Measurements from ENCODE around the gene METTL8. TPM values are rescaled to one million over a fixed set of nuclear protein-coding genes. Genes with fewer than 3 reads are reported as not detected.

The METTL8 gene
- total RNA-seq, 4 donors from 2014 or later: 28.6 to 44.0 (median 37.3) TPM

DNA sequence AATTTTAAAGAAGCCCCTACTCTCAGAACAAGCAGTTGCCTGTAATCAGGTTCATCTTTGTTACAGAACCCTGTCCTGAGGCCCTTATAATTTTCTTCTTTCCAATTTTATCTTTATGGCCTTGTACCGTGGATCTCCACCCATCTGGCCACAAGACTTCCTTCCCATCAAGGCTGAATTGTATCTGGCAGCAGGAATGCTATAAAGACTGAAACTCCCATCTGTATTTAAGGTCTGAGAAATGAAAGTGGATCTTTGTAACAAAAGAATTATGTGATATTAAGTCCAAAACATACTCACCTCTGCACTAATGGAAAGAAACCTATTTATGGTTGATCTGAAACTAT, 91.8 kb downstream of the METTL8 start:
- no peak overlapping the region for H3K27ac ChIP-seq
- no peaks in the 10 kb centered on the region for H3K9me3 ChIP-seq
- TF ChIP-seq EP300 (IDR thresholded peaks at IDR 0.05): no peak
- TF ChIP-seq POLR2A (IDR thresholded peaks at IDR 0.05): no peak
- TF ChIP-seq POLR2AphosphoS5 (IDR thresholded peaks at IDR 0.05): no peak
- no peak for TF ChIP-seq CTCF (IDR thresholded peaks at IDR 0.05)
- peaks cover 0 to 9% (median 0%) of the 10 kb centered on the region in 3 donors for H3K4me1 ChIP-seq
- whole genome bisulfite sequencing, 2 donors (ENCODE audit: low coverage in 1 of 2): 14 to 21% methylated on average over 1 of the region's 1 CpG
- no peak overlapping the region for H3K4me3 ChIP-seq
- no peaks in the 10 kb centered on the region for H3K36me3 ChIP-seq
- no peak for ATAC-seq
- H3K27me3 ChIP-seq: no peaks in the 10 kb centered on the region

DNA sequence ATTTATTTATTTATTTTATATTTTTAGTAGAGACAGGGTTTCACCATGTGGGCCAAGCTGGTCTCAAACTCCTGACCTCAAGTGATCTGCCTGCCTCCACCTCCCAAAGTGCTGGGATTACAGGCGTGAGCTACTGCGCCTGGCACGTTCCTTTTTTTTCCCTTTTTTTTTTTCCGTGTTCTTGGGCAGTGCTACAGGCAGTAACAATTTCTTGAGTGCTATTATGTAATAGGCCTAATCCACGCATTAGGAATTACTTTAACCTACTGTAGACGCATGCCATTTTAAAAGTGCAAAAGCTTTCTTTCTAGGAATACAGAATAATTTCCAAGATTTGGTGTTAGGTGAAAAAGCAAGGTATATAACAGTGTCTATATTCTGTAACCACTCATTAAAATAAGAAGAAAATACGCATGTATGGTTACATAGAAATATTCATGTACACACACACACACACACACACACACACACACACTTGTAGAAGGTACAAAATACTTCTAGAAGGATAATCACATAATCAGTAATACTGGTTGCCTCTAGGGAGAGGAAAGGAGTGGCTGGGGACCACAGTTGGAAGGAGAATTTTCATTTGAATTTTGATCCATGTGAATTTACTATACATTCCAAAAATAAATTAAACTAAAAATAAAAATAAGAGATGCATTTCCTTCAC, 92.3 kb downstream of the METTL8 start:
- WGBS, 2 donors (ENCODE audit: low coverage in 1 of 2): 93 to 95% methylated on average over 3 to 7 of the region's 7 CpGs
- Histone ChIP-seq H3K9me3 (no peaks in the 10 kb centered on the region), H3K4me3 (no peak overlapping the region), H3K36me3 (no peaks in the 10 kb centered on the region), H3K27ac (no peak overlapping the region), H3K27me3 (no peaks in the 10 kb centered on the region), H3K4me1 (peaks cover 0 to 4% (median 0%) of the 10 kb centered on the region in 3 donors)
- no peak for ATAC-seq
- TF ChIP-seq POLR2AphosphoS5 (IDR thresholded peaks at IDR 0.05) (no peak), CTCF (IDR thresholded peaks at IDR 0.05) (no peak), POLR2A (IDR thresholded peaks at IDR 0.05) (no peak), EP300 (IDR thresholded peaks at IDR 0.05) (no peak)

- no peak for TF ChIP-seq CTCF (IDR thresholded peaks at IDR 0.05)
- TF ChIP-seq POLR2AphosphoS5 (IDR thresholded peaks at IDR 0.05): no peak
- TF ChIP-seq EP300 (IDR thresholded peaks at IDR 0.05): no peak
- no peak for TF ChIP-seq POLR2A (IDR thresholded peaks at IDR 0.05)
- no peak overlapping the region for H3K4me3 ChIP-seq
- 83 to 90% methylated on average over 1 of the region's 1 CpG for WGBS, 2 donors (ENCODE audit: low coverage in 1 of 2)
Observed at GRCh38 chr2:171334946-171335345, 98.8 kb downstream of the METTL8 start.

GRCh38 chr2:171334171-171334570, 99.6 kb downstream of the METTL8 start:
- 83 to 96% methylated on average over 2 of the region's 2 CpGs for WGBS, 2 donors (ENCODE audit: low coverage in 1 of 2)
- Histone ChIP-seq H3K4me1 (no peaks in the 10 kb centered on the region), H3K27me3 (no peaks in the 10 kb centered on the region), H3K36me3 (no peaks in the 10 kb centered on the region), H3K4me3 (no peak overlapping the region), H3K9me3 (no peaks in the 10 kb centered on the region), H3K27ac (no peak overlapping the region)
- no peak for ATAC-seq
- TF ChIP-seq POLR2AphosphoS5 (IDR thresholded peaks at IDR 0.05) (no peak), CTCF (IDR thresholded peaks at IDR 0.05) (no peak), EP300 (IDR thresholded peaks at IDR 0.05) (no peak), POLR2A (IDR thresholded peaks at IDR 0.05) (no peak)

More at GRCh38 chr2:171334946-171335345, 98.8 kb downstream of the METTL8 start:
- no peak for ATAC-seq
- Histone ChIP-seq H3K9me3 (no peaks in the 10 kb centered on the region), H3K27ac (no peak overlapping the region), H3K27me3 (no peaks in the 10 kb centered on the region), H3K4me1 (no peaks in the 10 kb centered on the region), H3K36me3 (no peaks in the 10 kb centered on the region)
